Fibroblast of villous mesenchyme (primary cell): ENCODE results near the gene NRG3. TPM values are rescaled to one million over a fixed set of nuclear protein-coding genes. Genes with fewer than 3 reads are reported as not detected.

Experiments
- DNase-seq: peaks from one replicate; pipeline ENCODE4 v3.0.0-alpha.2; 2010; ENCODE audit warnings: low read depth
- H3K4me3 ChIP-seq: 2 replicates; pipeline ENCODE4 v1.5.1; 2011; ENCODE audit warnings: low read depth, mild to moderate bottlenecking, low read length
- CTCF ChIP-seq: IDR thresholded peaks from 2 replicates; pipeline ENCODE4 v1.5.1; 2012; ENCODE audit warnings: low read depth, mild to moderate bottlenecking, low read length; ENCODE audit not compliant: insufficient read depth
- total RNA-seq: library from RNA; depleted of rRNA; stranded (reverse); fragments of >200 nt; gene quantifications from 2 replicates; pipeline ENCODE4 v1.2.3, GENCODE V29; 2012

The NRG3 gene
- total RNA-seq, 1 donor, result not detected

DNA sequence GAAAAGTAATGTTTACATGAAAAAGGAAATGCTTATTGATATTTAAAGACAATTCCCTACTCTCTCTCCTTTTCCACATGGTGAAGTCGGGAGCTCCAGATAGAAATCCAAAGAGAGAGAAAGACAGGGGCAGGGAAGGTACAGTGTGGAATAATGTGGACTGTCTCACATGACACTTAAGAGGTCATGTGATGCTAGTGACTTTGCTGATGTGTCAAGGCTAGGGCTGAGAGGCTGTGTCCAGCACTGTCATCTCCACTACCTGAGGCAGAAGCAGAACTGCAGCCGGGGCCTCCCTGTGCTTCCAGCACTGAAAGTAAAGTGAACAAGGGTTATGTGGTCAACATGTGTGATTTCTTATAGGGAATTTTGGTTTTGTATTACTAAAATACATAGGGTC, 26.0 kb downstream of the NRG3 start:
- no peak overlapping the region for H3K4me3 ChIP-seq
- no peak for TF ChIP-seq CTCF
- DNase-seq, result no peak

GRCh38 chr10:81903472-81903871, 28.5 kb downstream of the NRG3 start:
- H3K4me3 ChIP-seq, result no peak overlapping the region
- no peak for TF ChIP-seq CTCF

DNA sequence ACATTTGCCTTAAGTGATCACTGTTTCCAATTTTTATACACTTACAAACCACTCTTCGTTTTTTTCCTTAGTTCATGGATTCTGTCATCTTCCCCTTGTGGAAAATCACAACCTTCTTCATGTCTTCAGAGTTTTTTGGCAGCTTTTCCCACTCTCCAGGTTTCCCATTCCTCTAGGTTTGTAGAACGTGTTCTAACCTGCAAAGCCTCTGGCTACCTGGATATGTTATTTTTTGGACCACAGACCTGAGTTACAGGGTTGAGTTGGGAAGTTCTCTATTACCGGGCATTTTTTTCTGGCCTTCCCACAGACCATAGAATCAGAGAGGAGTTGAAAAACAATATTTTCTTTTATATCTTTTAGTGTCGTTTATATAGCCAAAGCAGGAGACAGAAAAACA, 30.2 kb downstream of the NRG3 start:
- no peak for DNase-seq
- TF ChIP-seq CTCF, result no peak
- no peak overlapping the region for H3K4me3 ChIP-seq

More at GRCh38 chr10:81903472-81903871, 28.5 kb downstream of the NRG3 start:
- DNase-seq, result no peak

DNA sequence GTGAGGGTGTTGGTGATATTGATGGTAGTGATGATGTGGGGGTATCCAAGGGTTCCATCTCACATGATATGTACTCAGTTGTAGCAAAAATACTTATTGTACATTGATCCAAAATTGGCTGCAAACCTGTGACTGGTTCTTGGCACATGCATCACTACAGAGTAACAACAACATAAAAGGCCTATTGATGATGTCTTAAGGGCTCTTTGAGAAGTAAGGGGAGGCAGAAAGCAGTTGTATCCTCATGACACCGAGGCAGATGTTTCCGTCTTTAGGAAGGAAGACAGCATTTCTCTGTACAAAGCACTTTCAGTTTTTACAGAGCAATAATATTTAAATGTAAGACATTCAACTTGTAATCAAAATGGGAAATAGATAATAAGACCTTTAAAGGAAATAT, 34.5 kb downstream of the NRG3 start:
- H3K4me3 ChIP-seq, result no peak overlapping the region
- TF ChIP-seq CTCF, result no peak
- DNase-seq, result no peak

DNA sequence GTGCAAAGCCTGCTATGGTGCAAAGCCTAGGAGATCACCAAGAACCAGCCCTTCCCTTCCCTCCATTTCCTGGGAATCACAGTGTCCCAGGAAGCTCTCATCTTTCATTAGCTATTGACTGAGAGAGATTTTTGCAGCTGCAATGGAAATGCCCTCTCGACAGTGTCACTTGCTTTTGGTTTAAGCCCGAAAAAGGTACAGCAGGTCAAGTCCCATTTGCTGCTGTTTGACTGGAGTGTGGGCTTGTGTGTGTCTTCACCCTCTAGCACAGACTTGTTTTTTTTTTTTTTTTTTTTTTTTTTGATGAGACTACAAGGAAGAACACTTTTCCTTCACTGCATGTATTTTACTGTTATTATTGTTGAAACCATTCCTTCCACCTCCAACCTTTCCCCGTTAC, 36.3 kb downstream of the NRG3 start:
- no peak overlapping the region for H3K4me3 ChIP-seq
- TF ChIP-seq CTCF, result no peak
- no peak for DNase-seq

DNA sequence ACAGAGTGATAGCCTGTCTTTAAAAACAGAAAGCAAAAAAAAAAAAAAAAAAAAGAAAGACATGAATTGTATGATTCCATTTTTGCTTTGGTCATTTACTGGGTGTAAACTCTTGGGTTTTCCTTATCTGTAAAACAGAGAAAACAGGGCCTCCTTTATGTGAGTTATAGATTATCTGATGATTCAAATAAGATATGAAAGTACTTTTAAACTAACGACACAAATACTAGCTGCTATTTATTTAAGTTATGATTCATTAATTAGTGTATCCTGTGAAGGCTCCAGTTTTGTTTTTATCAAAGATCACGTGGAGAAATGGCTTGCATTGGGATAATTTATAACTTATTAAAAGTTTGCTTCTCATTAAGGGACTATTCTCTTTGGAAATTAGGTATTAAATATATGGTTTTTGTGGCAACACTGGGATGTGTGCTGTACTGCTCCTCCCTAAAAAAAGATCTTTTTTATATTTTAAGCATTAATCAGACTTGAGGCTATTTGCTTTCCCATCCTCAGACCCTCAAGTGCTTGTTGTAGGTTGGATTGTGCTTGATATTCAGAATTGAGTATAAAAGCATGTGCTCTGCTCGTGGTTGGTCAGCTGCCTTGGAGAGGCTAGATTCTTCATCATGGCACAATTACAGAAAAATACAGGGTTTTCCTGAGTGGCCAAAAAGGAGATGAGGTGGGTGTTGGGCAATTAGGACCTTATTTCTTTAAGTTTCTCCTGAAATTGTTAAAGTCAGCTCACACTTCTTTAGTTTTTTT, 39.9 kb downstream of the NRG3 start:
- DNase-seq, result no peak
- H3K4me3 ChIP-seq, result no peak overlapping the region
- no peak for TF ChIP-seq CTCF

GRCh38 chr10:81915504-81915897, 40.5 kb downstream of the NRG3 start:
- no peak for TF ChIP-seq CTCF
- no peak overlapping the region for H3K4me3 ChIP-seq
- DNase-seq, result no peak
